HG02970 (cell line): ENCODE data around the gene RGL4.
"Not testable (repeated sequence)": the region's sequence is repeated elsewhere in the genome, so short reads cannot be mapped to it uniquely, and the experiment has no call there.

ENCODE experiments used
- ATAC-seq: cut with Tn5 transposase; IDR thresholded peaks from one replicate; pipeline ENCODE4 v1.9.1; 2021; ENCODE audit warnings: mild to moderate bottlenecking, moderate library complexity, moderate number of reproducible peaks; ENCODE audit not compliant: unreplicated experiment, low FRiP score

The RGL4 gene, protein sequence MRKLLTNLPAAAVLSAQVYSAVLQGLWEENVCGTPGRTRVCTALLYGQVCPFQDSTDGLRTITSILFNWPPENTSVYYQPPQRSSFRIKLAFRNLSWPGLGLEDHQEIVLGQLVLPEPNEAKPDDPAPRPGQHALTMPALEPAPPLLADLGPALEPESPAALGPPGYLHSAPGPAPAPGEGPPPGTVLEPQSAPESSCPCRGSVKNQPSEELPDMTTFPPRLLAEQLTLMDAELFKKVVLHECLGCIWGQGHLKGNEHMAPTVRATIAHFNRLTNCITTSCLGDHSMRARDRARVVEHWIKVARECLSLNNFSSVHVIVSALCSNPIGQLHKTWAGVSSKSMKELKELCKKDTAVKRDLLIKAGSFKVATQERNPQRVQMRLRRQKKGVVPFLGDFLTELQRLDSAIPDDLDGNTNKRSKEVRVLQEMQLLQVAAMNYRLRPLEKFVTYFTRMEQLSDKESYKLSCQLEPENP

DNA sequence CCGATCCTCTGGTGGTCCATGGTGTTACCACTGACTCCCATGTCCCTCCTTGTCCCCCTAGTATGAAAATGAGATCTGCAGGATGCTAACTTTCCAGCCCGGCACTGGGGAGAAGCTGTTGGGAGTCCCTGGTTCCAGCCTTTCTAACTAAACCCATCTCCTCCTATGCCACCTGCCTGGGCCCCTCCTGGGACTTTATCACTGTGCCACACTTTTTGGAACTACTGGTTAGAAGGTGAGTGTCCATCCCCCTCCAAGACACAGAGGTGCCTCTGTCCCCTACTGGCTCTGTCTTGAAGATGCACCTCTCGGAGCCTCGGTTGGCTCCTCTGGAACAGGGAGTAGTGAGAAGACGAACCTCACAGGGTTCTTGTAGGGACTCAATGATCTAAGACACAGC is at the start of gene RGL4:
RGL4 (plus strand) TSS at position 301 of the 400 bp plus-strand sequence. CDS start 1,018 bp downstream, outside the sequence.
- no peak for ATAC-seq

GRCh38 chr22:23646526-23646925 is 44.3 kb upstream of the RGL4 start:
- ATAC-seq, result not testable (repeated sequence)

DNA sequence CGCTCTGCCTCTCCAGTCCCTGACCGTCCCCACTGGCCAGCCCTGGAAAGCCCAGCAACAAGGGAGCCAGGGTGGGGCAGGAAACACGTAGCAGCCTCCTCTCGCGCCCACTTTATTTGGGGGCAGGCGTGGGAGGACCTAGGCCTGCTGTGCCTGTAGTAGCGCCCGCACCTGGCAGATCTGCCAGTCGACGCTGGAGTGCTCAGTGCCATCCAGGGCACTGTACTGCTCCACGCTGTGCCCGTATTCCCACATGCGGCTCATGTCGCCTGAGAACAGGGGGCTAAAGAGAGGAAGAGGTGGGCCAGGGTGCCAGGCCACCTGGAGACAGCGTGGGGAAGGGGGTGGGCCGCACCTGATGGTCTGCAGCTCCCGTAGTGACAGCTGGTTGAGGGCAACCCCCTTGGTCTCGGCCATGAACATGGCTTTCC is 41.7 kb upstream of the RGL4 start:
- no peak for ATAC-seq

DNA sequence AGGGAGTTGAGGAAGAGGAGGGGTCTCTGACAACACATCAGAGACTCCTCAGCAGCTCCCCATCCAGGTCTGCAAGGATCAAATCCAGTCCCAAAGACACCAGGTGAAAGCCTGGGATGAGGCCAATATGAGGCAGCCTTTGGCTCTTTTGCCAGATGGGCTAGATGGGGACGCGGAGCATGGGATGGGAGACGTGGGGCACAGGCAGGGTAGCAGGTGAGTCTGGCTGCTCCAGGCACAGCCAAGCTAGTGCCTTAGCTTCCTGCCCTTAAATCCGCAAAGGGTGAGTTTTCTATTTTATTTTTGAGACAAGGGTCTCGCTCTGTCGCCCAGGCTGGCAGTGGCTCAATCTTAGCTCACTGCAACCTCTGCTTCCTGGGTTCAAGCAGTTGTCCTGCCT is 39.1 kb upstream of the RGL4 start:
- no peak for ATAC-seq

DNA sequence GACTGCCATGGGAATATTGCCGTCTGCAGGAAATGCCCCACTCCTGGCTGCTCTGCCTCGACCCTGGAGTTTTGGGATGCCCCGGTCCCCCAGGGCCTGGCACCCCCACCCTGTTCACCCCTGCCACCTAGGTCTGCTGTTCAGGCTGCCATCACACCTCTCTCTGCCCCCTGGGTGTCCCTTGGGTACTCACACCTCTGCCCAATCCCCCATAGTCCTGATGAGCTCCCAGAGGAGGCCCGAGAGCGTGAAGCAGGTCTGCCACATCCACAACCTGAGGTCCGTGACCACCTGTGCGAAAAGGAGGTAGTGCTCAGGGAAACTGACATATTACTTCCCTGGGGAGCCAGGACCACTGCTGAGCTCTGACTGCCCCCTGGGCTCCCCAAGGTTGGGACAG is 38.5 kb upstream of the RGL4 start:
- no peak for ATAC-seq

- ATAC-seq, result no peak
Measured at GRCh38 chr22:23652711-23653110, 38.1 kb upstream of the RGL4 start.

DNA sequence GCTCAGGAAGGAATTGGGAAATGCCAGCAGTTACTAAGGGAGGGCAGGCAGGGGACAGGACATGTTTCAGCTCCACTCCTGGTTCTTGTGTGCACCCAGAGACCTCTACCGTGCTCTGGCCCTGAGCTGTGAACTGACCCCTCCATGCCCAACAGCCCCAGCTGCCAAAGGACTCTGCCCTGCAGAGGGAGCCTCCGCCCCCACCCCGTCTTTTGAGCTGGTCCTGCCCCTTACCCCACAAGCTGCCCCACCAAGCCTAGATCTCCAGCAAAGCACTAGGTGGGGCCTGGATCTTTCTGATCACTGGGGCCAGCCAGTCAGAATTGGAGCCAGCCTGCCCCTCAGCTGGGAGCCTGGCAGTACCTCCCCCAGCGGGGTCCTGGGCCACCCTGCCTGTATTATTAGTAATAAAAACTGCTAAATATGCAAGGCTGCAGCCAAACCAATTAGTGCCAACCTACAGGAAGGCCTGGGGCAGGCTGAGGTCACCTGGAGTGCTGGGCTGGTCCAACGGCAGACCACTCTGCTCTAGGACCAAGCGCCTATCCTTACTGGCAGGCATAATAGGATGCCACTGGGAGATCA is 34.8 kb upstream of the RGL4 start:
- no peak for ATAC-seq

GRCh38 chr22:23657727-23658126 is 33.1 kb upstream of the RGL4 start:
- no peak for ATAC-seq

GRCh38 chr22:23660381-23660780 is 30.4 kb upstream of the RGL4 start:
- ATAC-seq, result not testable (repeated sequence)

DNA sequence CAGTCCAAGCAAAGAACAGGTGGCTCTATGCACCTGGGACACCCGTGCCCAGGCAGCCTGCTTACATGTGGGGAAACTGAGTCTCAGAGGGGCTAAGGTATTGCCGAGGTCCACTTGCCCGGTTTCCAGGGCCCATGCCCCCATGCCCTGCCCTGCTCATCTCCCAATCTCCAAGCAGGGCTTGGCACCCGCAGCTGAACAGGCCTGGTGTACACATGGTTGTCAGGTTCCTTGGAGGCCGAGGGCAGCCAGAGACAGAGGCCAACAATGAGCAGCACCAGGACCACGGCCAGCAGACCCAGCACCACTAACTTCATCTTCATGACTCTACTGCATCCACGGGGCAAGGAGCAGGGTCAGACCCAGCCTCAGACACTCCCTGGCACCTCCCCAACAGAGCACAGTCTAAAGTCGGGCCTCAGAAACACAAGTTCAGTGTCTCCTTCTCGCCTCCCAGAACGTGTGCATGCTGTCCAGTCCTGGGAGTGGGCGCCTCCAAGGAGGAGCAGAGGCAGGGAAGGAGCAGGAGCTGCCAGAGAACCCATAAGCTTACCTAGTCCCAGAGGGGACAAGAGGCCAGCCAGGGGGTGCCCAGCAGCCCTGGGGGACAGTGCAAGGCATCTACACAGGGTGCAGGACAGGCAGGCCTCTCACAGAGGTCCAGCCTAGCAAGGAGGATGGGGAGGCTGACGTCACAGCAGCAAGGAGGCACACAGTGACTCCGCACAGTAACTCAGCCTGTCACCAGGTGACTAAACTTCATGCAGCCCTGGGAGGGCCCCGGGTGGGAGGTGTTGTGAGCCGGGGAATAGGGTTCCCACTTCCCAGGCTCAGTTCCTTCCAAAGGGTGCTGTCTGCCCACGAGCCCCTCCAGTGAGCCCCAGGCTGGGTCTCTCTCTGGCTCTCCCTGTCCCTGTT is 20.2 kb upstream of the RGL4 start:
- no peak for ATAC-seq

- ATAC-seq, result not testable (repeated sequence)
Measured at GRCh38 chr22:23671387-23671786, 19.4 kb upstream of the RGL4 start.

GRCh38 chr22:23672307-23673049 is 18.3 kb upstream of the RGL4 start:
- ATAC-seq, result not testable (repeated sequence)

- no peak for ATAC-seq
Measured at GRCh38 chr22:23673050-23673620, 17.7 kb upstream of the RGL4 start.

DNA sequence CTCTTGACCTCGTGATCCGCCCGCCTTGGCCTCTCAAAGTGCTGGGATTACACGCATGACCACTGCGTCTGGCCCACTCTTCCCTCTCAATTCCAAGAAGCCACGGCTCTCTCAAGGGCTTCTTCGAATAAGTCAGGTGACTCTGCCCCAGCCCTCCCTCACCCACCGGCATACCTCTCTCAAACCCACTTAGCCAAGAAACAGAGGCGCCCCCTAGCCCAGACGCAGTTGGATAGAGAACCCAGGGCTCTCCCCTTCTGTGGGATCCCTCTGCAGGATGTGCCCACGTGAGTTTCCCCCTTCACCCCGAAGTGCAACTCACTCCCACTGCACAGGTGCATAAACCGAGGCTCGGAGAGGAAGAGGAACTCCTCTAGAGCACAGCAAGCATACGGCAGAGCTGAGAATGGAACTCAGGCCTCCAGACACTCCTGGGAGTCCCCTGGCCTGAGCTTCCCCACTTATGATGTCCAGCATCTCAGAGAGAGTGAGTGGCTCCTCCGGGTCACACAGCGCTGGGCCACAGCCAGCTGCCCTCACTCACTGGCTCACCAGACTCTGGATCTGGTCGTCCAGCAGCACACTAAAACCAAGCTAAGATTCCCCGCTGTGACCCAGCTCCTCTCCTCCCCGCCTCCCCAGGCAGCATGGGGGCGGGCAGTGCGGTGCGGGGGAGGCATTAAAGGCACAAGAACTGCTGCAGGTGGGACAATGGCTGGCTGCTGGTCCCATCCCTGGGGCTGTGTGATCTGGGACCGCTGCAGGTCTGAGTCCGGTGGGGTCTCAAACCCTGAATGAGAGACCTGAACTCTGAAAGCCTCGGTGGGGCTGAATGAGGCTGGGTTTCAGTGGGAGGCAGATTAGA is 16.8 kb upstream of the RGL4 start:
- no peak for ATAC-seq

DNA sequence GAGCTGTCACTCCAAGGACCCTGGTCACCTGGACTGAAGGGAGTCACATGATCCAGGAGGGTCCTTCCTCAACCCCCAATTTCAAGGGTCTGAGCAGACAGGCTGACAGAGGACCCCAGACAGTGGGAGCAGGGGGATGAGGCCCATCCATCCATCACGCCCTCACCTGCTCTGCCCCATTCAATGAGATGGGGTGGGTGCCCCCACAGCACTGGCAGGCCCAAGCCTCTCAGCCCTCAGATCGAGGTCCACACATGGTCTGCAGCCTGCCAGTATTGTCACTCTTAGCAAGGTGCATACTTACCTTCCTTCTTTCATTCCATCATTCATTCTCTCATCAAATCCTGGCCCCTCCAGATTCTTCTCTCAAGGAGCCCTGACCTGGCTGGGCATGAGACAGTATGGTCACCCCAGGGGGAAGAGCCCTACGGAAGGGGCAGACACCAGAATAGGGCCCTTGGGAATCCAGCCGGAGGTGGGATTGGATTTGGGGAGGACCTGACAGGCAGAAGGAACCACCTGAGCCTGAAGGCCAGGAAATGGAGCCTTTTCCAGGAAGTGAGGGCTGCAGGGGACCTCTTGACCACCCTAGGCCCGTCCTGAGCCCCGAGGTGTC is 15.8 kb upstream of the RGL4 start:
- not testable (repeated sequence) for ATAC-seq

DNA sequence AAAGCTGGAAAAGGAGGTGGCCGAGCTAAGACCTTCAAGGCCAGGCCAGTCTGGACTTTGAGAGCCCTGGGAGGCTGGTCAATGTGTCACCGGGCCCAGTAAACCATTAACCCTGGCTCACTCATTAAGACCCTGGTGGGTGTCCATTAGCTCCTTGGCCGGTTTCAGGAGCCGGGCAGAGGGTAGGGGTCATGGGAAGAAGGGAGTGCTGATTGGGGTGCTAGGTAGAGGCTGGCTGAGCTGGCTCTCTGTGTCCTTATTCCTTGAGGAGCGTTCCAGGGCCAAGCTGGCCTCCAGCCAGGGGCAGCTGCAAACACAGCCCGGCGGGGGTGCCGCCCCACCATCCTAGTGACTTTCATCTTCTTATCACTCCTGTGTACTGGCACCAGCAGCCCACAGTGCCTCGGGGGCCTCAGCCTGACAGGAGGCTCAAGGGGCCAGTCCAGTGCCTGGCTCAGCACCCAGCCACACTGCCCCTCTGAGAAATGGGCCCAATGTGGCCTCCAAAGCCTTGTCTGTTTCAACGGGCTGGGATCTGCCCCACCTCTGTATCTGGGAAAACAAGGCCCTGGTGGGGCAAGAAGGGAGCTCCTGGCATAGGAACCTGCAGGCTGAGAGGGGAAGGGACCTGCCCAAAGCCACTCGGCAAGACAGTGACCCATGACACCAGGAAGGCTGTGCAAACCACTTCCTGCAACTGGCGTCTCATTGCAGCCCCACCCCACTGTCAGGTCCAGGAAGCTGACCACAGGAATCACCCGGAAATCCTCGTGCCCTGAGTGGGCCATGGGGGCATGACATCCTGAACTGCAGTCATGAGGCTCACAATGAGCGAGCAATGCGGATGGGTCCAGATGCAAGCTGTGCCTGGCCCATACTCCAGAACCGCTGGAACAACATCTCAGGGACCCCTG is 15.1 kb upstream of the RGL4 start:
- no peak for ATAC-seq
